ENCODE results near the gene TBP.

Gene TBP

GRCh38 chr6:170545405-170545804 is 8.8 kb upstream of the TBP start:
- no peak overlapping the region for H3K27ac Mint-ChIP-seq
- TF ChIP-seq, protein P1, sequence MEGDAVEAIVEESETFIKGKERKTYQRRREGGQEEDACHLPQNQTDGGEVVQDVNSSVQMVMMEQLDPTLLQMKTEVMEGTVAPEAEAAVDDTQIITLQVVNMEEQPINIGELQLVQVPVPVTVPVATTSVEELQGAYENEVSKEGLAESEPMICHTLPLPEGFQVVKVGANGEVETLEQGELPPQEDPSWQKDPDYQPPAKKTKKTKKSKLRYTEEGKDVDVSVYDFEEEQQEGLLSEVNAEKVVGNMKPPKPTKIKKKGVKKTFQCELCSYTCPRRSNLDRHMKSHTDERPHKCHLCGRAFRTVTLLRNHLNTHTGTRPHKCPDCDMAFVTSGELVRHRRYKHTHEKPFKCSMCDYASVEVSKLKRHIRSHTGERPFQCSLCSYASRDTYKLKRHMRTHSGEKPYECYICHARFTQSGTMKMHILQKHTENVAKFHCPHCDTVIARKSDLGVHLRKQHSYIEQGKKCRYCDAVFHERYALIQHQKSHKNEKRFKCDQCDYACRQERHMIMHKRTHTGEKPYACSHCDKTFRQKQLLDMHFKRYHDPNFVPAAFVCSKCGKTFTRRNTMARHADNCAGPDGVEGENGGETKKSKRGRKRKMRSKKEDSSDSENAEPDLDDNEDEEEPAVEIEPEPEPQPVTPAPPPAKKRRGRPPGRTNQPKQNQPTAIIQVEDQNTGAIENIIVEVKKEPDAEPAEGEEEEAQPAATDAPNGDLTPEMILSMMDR (IDR thresholded peaks at IDR 0.05; ENCODE audit: unreplicated experiment in 3 of 3): no peak
- no peaks in the 10 kb centered on the region for H3K9me3 Mint-ChIP-seq
- peaks cover 16% of the 10 kb centered on the region for H3K4me1 Mint-ChIP-seq
- H3K36me3 Mint-ChIP-seq (ENCODE audit: low read depth): peaks cover 76% of the 10 kb centered on the region
- no peak overlapping the region for H3K4me3 Mint-ChIP-seq
- H3K27me3 Mint-ChIP-seq (ENCODE audit: low read depth): no peaks in the 10 kb centered on the region

DNA sequence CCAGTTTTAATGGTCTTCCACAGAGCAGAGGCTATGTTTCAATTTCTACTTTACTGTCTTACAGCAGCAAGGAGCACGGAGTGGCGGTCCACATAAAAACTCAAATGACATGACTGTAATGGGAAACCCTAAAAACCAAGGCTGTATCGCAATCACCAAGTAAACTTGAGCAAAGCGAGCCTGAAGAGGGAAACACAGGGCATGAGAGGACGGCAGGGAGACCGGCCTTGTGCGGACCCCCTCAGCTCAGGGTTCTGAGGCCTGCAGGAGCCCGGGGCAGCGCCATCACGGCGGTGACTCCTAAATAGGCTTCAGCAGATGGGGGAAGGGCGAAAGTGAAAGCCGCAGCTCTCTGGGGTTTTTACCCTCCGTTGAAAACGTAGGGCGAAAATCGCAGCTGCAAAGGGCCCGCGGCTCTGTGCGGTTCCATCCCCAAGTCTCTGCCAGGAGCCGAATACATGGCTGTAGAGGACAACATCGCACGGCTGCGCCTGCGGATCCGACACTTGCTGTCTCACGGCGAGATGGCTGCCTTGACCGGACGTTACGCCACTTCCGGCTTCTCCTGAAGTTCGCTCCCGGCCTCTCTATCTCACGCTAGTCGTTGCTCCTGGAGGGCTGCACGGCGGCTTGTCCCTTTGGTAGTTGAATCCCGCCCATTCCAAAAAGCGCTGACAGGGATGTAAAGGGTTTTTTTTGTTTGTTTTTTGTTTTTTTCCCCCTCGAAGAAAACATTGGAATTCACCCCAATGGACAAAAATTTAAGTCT is 1.2 kb upstream of the TBP start, which contains the start of gene PSMB1:
PSMB1 (minus strand) TSS at position 543 of the 769 bp plus-strand sequence; CDS start at position 478, 65 bp downstream.
- H3K4me3 Mint-ChIP-seq: no peak within 1 kb of the TSS
- H3K4me1 Mint-ChIP-seq: peaks cover 29% of the 10 kb centered on the region
- H3K27ac Mint-ChIP-seq: no peak within 1 kb of the TSS

DNA sequence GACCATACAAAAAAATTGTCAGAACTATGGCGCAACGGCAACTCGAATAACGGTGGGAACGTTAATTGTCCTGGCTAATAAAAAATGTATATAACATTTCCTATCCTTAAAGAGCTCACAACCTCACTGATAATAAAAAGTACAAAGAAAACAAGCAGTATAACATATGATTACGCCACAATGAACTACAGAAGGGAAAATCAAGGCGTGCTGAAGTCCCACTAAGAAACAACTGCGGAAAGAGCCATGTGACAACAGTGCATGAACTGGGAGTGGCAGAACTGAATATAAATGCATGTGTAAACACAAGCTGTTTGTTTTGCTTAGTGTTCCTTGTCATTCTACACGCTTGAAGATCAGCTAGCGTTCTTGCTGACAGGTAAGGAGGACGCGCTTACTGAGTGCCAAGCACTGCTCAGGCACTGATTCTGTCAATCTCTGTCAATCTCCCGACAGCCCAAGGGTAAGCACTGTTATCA is 596 bp upstream of the TBP start:
- Mint-ChIP-seq H3K4me3 (no peak overlapping the region), H3K27me3 (ENCODE audit: low read depth) (no peaks in the 10 kb centered on the region), H3K9me3 (no peaks in the 10 kb centered on the region), H3K36me3 (ENCODE audit: low read depth) (peaks cover 18% of the 10 kb centered on the region), H3K4me1 (peaks cover 26% of the 10 kb centered on the region), H3K27ac (no peak overlapping the region)
- TF ChIP-seq, protein P1 (IDR thresholded peaks at IDR 0.05; ENCODE audit: unreplicated experiment in 3 of 3): no peak

More for the DNA sequence above, 1.2 kb upstream of the TBP start, which contains the start of gene PSMB1:
- Mint-ChIP-seq H3K27me3 (ENCODE audit: low read depth) (no peaks in the 10 kb centered on the region), H3K36me3 (ENCODE audit: low read depth) (peaks cover 20% of the 10 kb centered on the region), H3K9me3 (no peaks in the 10 kb centered on the region)
- TF ChIP-seq, protein P1 (IDR thresholded peaks at IDR 0.05; ENCODE audit: unreplicated experiment in 3 of 3): no peak

DNA sequence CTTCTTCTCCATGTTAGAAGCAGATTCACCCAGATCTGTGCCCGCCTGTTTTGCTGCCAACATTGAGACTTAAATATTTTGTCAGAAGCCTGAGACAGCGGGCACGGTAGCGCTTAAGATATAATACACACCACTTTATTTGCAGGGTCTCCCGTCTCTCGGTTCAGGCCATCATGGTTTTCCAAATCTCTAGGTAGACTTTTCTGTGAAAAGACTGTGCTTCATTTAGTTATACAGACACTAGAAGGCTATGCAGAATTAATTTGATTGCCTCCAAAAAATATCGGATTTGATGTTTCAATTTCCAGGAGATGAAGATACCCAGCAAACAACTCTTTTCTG is 598 bp downstream of the TBP start:
- Mint-ChIP-seq H3K27ac (no peak overlapping the region), H3K36me3 (ENCODE audit: low read depth) (peaks cover 23% of the 10 kb centered on the region), H3K4me1 (peaks cover 20% of the 10 kb centered on the region), H3K9me3 (no peaks in the 10 kb centered on the region), H3K27me3 (ENCODE audit: low read depth) (no peaks in the 10 kb centered on the region), H3K4me3 (no peak overlapping the region)
- TF ChIP-seq, protein P1 (IDR thresholded peaks at IDR 0.05; ENCODE audit: unreplicated experiment in 3 of 3): no peak

DNA sequence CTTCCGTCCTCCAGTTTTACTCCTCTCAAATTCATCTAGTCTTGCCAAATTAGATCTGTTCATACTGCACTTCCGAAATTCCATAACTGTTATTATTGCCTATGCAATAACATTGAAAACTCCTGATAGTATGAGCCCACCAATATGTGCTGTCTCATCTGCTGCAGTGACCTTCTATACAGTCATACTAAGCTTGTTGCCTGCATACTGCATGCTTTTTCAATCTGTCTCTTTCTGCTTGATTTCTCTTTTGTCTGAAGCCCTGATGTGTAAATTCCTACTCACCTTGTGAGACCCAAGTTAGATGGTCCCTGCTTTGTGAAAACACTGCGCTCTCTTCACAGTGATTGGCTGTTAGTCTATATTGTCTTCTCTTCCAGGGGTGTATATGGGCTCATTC is 1.1 kb downstream of the TBP start:
- Mint-ChIP-seq H3K27me3 (ENCODE audit: low read depth) (no peaks in the 10 kb centered on the region), H3K4me1 (peaks cover 14% of the 10 kb centered on the region), H3K27ac (no peak overlapping the region), H3K36me3 (ENCODE audit: low read depth) (peaks cover 24% of the 10 kb centered on the region), H3K4me3 (no peak overlapping the region), H3K9me3 (no peaks in the 10 kb centered on the region)
- TF ChIP-seq, protein P1 (IDR thresholded peaks at IDR 0.05; ENCODE audit: unreplicated experiment in 3 of 3): no peak

DNA sequence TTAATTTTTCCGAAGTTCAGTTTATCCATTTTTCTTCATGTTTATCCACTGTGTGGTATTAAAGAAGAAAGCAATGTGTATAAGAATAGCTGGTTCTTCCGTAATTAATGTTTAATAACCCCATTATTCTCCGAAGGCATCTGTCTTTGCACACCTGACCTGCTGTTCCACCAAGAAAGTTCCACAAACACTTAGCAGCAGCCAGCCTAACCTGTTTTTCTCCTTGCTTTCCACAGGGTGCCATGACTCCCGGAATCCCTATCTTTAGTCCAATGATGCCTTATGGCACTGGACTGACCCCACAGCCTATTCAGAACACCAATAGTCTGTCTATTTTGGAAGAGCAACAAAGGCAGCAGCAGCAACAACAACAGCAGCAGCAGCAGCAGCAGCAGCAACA is 7.4 kb downstream of the TBP start:
- Mint-ChIP-seq H3K27ac (no peak overlapping the region), H3K9me3 (no peaks in the 10 kb centered on the region), H3K4me1 (no peaks in the 10 kb centered on the region), H3K4me3 (no peak overlapping the region), H3K36me3 (ENCODE audit: low read depth) (peaks cover 51% of the 10 kb centered on the region), H3K27me3 (ENCODE audit: low read depth) (no peaks in the 10 kb centered on the region)
- TF ChIP-seq, protein P1 (IDR thresholded peaks at IDR 0.05; ENCODE audit: unreplicated experiment in 3 of 3): no peak

Measured in nephron (organoid).